Measurements from ENCODE around the gene FASTK. TPM values are rescaled to one million over a fixed set of nuclear protein-coding genes. Genes with fewer than 3 reads are reported as not detected.
"Not testable (repeated sequence)": the region's sequence is repeated elsewhere in the genome, so short reads cannot be mapped to it uniquely, and the experiment has no call there.

Gene FASTK
- total and polyA plus RNA-seq, 2 of the 4 experiments (the other 2 are of a cell fraction) = 53.8 to 115 TPM

DNA sequence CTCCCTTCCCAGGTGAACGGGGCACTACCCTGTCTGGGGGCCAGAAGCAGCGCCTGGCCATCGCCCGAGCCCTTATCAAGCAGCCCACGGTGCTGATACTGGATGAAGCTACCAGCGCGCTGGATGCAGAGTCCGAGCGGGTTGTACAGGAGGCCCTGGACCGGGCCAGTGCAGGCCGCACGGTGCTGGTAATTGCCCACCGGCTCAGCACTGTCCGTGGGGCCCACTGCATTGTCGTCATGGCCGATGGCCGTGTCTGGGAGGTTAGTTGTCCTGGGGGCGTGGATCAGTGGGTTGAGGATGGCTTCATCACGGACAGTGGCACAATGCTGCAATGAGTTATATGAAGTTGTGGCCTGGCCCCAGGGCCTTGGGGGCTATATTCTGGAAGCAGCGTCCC, 36.6 kb downstream of the FASTK start:
- DNase-seq = no peak
- CTCF ChIA-PET = no interaction called here
- H4K91ac ChIP-seq (ENCODE audit: insufficient read depth, low read depth, low read length) = no peak overlapping the region

GRCh38 chr7:151043449-151043848, 37.2 kb downstream of the FASTK start:
- H2BK120ac ChIP-seq (ENCODE audit: low read depth, low read length); H3K27ac ChIP-seq (ENCODE audit: insufficient read depth, low read length); H3K14ac ChIP-seq (replicated peaks; ENCODE audit: low read depth, low read length); BruUV-seq (replicated peaks); H3K9ac ChIP-seq (ENCODE audit: low read depth, low read length); DNase-seq; in situ Hi-C loops (cut with MboI; ENCODE audit: low sequenced_read_pairs); H3K79me1 ChIP-seq (ENCODE audit: low read depth in 1 of 2, low read length in 2 of 2); H4K5ac ChIP-seq (ENCODE audit: low read depth, low read length); H2AFZ ChIP-seq (replicated peaks; ENCODE audit: low read length, poor library complexity); H3K4ac ChIP-seq (ENCODE audit: low read depth, low read length); dilution Hi-C loops (cut with HindIII; ENCODE audit: low sequenced_read_pairs, unreplicated experiment); intact Hi-C loops (cut with micrococcal nuclease); H3K4me2 ChIP-seq (ENCODE audit: low read depth, low read length); H2AK5ac ChIP-seq (ENCODE audit: low read depth, low read length); H2BK5ac ChIP-seq (ENCODE audit: low read depth, low read length, poor library complexity, severe bottlenecking); CTCF ChIA-PET; H4K91ac ChIP-seq (ENCODE audit: insufficient read depth, low read depth, low read length); H3K4me3 ChIP-seq (ENCODE audit: insufficient read depth, low read depth, low read length); H2AK9ac ChIP-seq (replicated peaks; ENCODE audit: low read depth, low read length, poor library complexity); H2BK20ac ChIP-seq (ENCODE audit: low read depth, low read length); H2BK15ac ChIP-seq (ENCODE audit: low read depth, low read length); H3K9me3 ChIP-seq (ENCODE audit: control insufficient read depth, insufficient read depth, low read length); H3K27me3 ChIP-seq (ENCODE audit: control insufficient read depth, insufficient read depth, low read length); POLR2A ChIA-PET (ENCODE audit: unreplicated experiment); H3K56ac ChIP-seq (ENCODE audit: extremely low read depth, insufficient read depth, low read length); ATAC-seq (ENCODE audit: low read depth); H3K18ac ChIP-seq (ENCODE audit: low read depth, low read length); H4K8ac ChIP-seq (ENCODE audit: low read depth in 2 of 2, low read length in 2 of 2); H3K23ac ChIP-seq (ENCODE audit: low read depth, low read length): not testable (repeated sequence)
- 97% methylated on average over 5 of the region's 10 CpGs; no CpG with 5 or more reads in 1 of the 2 experiments for WGBS, 2 experiments (ENCODE audit: extremely low coverage in 2 of 2, insufficient read length in 1 of 2)
- Histone ChIP-seq H4K20me1 (ENCODE audit: insufficient read depth, low read length) (peaks cover 21% of the 10 kb centered on the region), H3K4me1 (ENCODE audit: control insufficient read depth, insufficient read depth, low read length) (peaks cover 24% of the 10 kb centered on the region), H3K36me3 (ENCODE audit: control insufficient read depth, insufficient read depth, low read length) (peaks cover 12% of the 10 kb centered on the region; the same call in 1 of the 2 replicates), H3K9me1 (ENCODE audit: insufficient read depth, low read length) (peaks cover 21% of the 10 kb centered on the region)

More for the DNA sequence above, 36.6 kb downstream of the FASTK start:
- peaks cover 19% of the 10 kb centered on the region for H3K4me1 ChIP-seq (ENCODE audit: control insufficient read depth, insufficient read depth, low read length)
- no peak overlapping the region for H2AK9ac ChIP-seq (replicated peaks; ENCODE audit: low read depth, low read length, poor library complexity)
- POLR2A ChIA-PET (ENCODE audit: unreplicated experiment) = no interaction called here
- peaks cover 20% of the 10 kb centered on the region for H4K20me1 ChIP-seq (ENCODE audit: insufficient read depth, low read length)
- no peaks in the 10 kb centered on the region for H3K27me3 ChIP-seq (ENCODE audit: control insufficient read depth, insufficient read depth, low read length)
- no peak overlapping the region for H2BK120ac ChIP-seq (ENCODE audit: low read depth, low read length)
- H3K14ac ChIP-seq (replicated peaks; ENCODE audit: low read depth, low read length) = no peak overlapping the region
- TF ChIP-seq, protein P1, sequence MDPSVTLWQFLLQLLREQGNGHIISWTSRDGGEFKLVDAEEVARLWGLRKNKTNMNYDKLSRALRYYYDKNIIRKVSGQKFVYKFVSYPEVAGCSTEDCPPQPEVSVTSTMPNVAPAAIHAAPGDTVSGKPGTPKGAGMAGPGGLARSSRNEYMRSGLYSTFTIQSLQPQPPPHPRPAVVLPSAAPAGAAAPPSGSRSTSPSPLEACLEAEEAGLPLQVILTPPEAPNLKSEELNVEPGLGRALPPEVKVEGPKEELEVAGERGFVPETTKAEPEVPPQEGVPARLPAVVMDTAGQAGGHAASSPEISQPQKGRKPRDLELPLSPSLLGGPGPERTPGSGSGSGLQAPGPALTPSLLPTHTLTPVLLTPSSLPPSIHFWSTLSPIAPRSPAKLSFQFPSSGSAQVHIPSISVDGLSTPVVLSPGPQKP (IDR thresholded peaks at IDR 0.05; ENCODE audit: borderline replicate concordance, low read depth, low read length) = no peak
- TF ChIP-seq RAD21 (IDR thresholded peaks at IDR 0.05; ENCODE audit: low read length) (no peak), BHLHE40 (IDR thresholded peaks at IDR 0.05; ENCODE audit: low read depth, low read length) (no peak)
- ATAC-seq (ENCODE audit: low read depth) = no peak
- no peak overlapping the region for H2BK5ac ChIP-seq (ENCODE audit: low read depth, low read length, poor library complexity, severe bottlenecking)
- H3K4ac ChIP-seq (ENCODE audit: low read depth, low read length) = no peak overlapping the region
- in situ Hi-C loops (cut with MboI; ENCODE audit: low sequenced_read_pairs) (no loop called here), dilution Hi-C loops (cut with HindIII; ENCODE audit: low sequenced_read_pairs, unreplicated experiment) (no loop called here), intact Hi-C loops (cut with micrococcal nuclease) (no loop called here)
- no peak overlapping the region for H3K4me3 ChIP-seq (ENCODE audit: insufficient read depth, low read depth, low read length)
- no TSS peak for BruUV-seq (replicated peaks)
- no peak overlapping the region for H2AK5ac ChIP-seq (ENCODE audit: low read depth, low read length)
- peaks cover 12% of the 10 kb centered on the region; the same call in 1 of the 2 replicates for H3K36me3 ChIP-seq (ENCODE audit: control insufficient read depth, insufficient read depth, low read length)
- H2BK15ac ChIP-seq (ENCODE audit: low read depth, low read length) = no peak overlapping the region
- H3K9ac ChIP-seq (ENCODE audit: low read depth, low read length) = no peak overlapping the region
- peaks cover 0 to 5% of the 10 kb centered on the region in 2 experiments; a peak in 1 of 4 replicates for H3K79me1 ChIP-seq (ENCODE audit: low read depth in 1 of 2, low read length in 2 of 2)
- H2AFZ ChIP-seq (replicated peaks; ENCODE audit: low read length, poor library complexity) = no peak overlapping the region
- no peak overlapping the region for H4K8ac ChIP-seq (ENCODE audit: low read depth in 2 of 2, low read length in 2 of 2)
- no peak overlapping the region for H3K23ac ChIP-seq (ENCODE audit: low read depth, low read length)
- H3K18ac ChIP-seq (ENCODE audit: low read depth, low read length) = no peak overlapping the region
- H3K27ac ChIP-seq (ENCODE audit: insufficient read depth, low read length) = no peak overlapping the region
- no peaks in the 10 kb centered on the region for H3K9me3 ChIP-seq (ENCODE audit: control insufficient read depth, insufficient read depth, low read length)
- H3K4me2 ChIP-seq (ENCODE audit: low read depth, low read length) = no peak overlapping the region
- 97% methylated on average over 17 of the region's 20 CpGs; no CpG with 5 or more reads in 1 of the 2 experiments for WGBS, 2 experiments (ENCODE audit: extremely low coverage in 2 of 2, insufficient read length in 1 of 2)
- no peak overlapping the region; the same call in 1 of the 2 replicates for H3K56ac ChIP-seq (ENCODE audit: extremely low read depth, insufficient read depth, low read length)
- H2BK20ac ChIP-seq (ENCODE audit: low read depth, low read length) = no peak overlapping the region
- H3K9me1 ChIP-seq (ENCODE audit: insufficient read depth, low read length) = peaks cover 15% of the 10 kb centered on the region
- no peak overlapping the region for H4K5ac ChIP-seq (ENCODE audit: low read depth, low read length)
